Large intestine (tissue), 3 donors: ENCODE results near the gene HS6ST1. TPM values are rescaled to one million over a fixed set of nuclear protein-coding genes. Genes with fewer than 3 reads are reported as not detected.

ENCODE experiments used
- DNase-seq, 2 donors: peaks; one replicate each; pipeline versions ENCODE4 v3.0.0 to v3.0.0-alpha.2; 2013
- H3K27ac ChIP-seq: one replicate; pipeline ENCODE4 v1.5.1; 2013; ENCODE audit warnings: low read length
- H3K27me3 ChIP-seq: 2 replicates; pipeline ENCODE4 v1.6.1; 2013; ENCODE audit warnings: low read length; ENCODE audit not compliant: control insufficient read depth, insufficient read depth
- H3K36me3 ChIP-seq: 2 replicates; pipeline ENCODE4 v1.6.1; 2013; ENCODE audit warnings: low read length; ENCODE audit not compliant: control insufficient read depth, insufficient read depth
- H3K4me1 ChIP-seq: one replicate; pipeline ENCODE4 v1.6.1; 2013; ENCODE audit warnings: low read length; ENCODE audit not compliant: control insufficient read depth, insufficient read depth
- H3K4me3 ChIP-seq: one replicate; pipeline ENCODE4 v1.5.1; 2013; ENCODE audit warnings: low read length
- H3K9me3 ChIP-seq: one replicate; pipeline ENCODE4 v1.6.1; 2013; ENCODE audit warnings: mild to moderate bottlenecking, low read depth, low read length, moderate library complexity; ENCODE audit not compliant: control insufficient read depth
- WGBS: methylation state at CpG from one replicate; pipeline ENCODE4 v1.1.5; 2013; ENCODE audit warnings: low lambda C conversion rate; ENCODE audit not compliant: insufficient coverage; 5-methylcytosine and 5-hydroxymethylcytosine counted together
- polyA plus RNA-seq: library from polyadenylated mRNA; unstranded; fragments of 120-200 nt; gene quantifications from one replicate; pipeline ENCODE4 v1.2.1, GENCODE V29; 2013

The HS6ST1 gene
- polyA plus RNA-seq, 1 donor: 22.4 TPM

- Histone ChIP-seq H3K4me1 (no peaks in the 10 kb centered on the region), H3K9me3 (no peaks in the 10 kb centered on the region), H3K36me3 (no peaks in the 10 kb centered on the region), H3K27ac (no peak overlapping the region), H3K4me3 (no peak overlapping the region), H3K27me3 (no peaks in the 10 kb centered on the region)
- no CpG with 5 or more reads among the region's 11 CpGs for WGBS
- no peak for DNase-seq
Observed at GRCh38 chr2:128233790-128234395, 84.8 kb downstream of the HS6ST1 start.

DNA sequence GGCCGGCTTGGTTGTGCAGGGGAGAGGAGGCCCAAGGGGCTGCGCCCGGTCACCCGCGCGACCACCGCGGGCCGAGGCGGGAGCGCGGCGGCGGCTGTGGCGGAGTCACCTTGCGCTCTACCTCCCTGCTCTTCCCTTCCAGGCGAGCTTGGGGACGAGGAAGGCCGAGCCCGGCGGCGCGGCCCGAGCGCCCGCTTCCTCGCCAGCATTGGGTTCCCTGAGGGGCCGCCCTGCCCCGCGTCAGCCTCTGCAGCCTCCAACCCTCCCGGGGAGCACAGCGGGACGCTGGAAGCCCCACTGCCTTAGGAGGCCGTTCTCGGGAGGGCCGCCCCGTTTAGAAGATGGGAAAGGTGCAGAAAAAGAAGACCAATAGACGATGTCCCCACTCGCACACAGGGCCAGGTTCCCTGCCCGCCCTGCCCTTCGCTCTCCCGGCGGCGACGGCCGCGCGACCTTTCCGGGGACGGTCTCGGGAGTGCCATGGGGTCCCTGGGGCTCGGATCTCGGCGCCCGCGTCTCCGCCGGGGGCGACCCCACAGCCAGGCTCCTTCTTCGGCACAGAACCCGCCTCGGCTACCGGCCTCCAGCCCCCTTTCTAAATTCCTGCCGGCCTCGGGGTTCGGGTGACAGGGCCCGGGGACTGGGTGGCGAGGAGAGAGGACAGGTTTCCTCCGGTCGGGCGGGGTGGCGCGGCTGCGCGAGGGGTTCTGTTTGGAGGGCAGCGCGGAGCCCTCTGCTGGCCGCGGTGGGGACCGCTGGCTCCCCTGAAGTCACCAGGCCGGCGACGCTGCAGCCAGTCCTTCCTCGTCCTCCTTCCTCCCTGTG is 85.5 kb downstream of the HS6ST1 start:
- DNase-seq: peak; percentile 83 to 86
- H3K4me3 ChIP-seq: peak overlapping the region; percentile 79
- WGBS: 0% methylated on average over 1 of the region's 84 CpGs
- H3K9me3 ChIP-seq: no peaks in the 10 kb centered on the region
- no peaks in the 10 kb centered on the region for H3K27me3 ChIP-seq
- peak overlapping the region; percentile 56 for H3K27ac ChIP-seq
- H3K36me3 ChIP-seq: no peaks in the 10 kb centered on the region
- H3K4me1 ChIP-seq: no peaks in the 10 kb centered on the region

DNA sequence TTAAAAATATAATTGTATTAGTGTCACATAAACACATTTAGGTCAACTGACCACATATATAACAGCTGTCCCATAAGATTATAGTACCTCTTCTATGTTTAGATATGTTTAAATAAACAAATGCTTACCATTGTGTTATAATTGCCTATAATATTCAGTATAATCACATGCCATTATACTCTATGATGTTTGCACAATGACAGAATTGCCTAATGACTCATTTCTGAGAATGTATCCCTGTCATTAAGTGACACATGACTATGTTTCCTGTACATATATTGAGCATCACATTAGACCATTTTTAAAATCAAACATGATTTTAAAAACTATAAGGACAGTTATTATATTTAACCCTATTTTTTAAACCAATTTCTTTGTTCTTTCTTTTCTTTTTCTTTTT is 89.8 kb downstream of the HS6ST1 start:
- no peaks in the 10 kb centered on the region for H3K4me1 ChIP-seq
- H3K4me3 ChIP-seq: no peak overlapping the region
- peak in 1 of 2 donors; percentile 52 for DNase-seq
- H3K27me3 ChIP-seq: no peaks in the 10 kb centered on the region
- no peak overlapping the region for H3K27ac ChIP-seq
- no peaks in the 10 kb centered on the region for H3K36me3 ChIP-seq
- H3K9me3 ChIP-seq: no peaks in the 10 kb centered on the region

DNA sequence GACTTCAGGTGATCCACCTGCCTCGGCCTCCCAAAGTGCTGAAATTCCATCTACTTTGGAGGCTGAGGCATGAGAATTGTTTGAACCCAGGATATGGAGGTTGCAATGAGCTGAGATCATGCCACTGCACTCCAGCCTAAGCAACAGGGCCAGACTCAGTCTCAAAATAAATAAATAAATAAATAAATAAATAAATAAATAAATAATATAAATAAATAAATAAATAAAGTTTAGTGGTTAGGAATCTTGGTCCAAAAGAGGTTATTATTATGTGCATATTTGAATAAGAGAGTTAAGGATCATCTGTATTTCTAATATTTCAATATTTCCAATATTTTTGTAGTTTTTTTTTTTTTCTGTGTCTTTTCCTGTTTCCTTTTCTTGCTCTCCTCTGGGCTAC is 90.8 kb downstream of the HS6ST1 start:
- no CpG with 5 or more reads among the region's 1 CpG for WGBS
- Histone ChIP-seq H3K4me1 (no peaks in the 10 kb centered on the region), H3K36me3 (no peaks in the 10 kb centered on the region), H3K27ac (no peak overlapping the region), H3K27me3 (no peaks in the 10 kb centered on the region), H3K9me3 (no peaks in the 10 kb centered on the region), H3K4me3 (no peak overlapping the region)
- no peak for DNase-seq

DNA sequence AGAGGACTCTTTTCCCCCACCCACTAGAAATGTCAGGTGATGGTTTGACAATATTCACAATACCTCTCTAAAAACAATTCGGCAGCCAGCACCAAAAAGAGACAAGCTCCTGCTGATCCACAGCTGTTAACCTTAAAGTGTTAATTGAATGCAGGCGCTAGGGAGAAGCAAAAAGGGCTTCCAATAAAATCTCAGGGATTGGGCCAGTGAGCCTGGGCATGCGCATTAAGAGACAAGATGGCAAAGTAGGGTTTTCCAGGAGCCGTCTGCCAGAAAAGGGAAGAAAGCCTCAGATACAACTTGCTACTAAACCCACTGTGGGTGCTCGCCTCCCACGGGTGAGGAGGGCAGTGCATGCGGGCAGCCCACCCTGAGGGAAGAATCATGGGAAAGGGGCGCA is 98.8 kb downstream of the HS6ST1 start:
- no peaks in the 10 kb centered on the region for H3K4me1 ChIP-seq
- no peaks in the 10 kb centered on the region for H3K27me3 ChIP-seq
- H3K36me3 ChIP-seq: no peaks in the 10 kb centered on the region
- H3K9me3 ChIP-seq: no peaks in the 10 kb centered on the region
- DNase-seq: no peak
- no peak overlapping the region for H3K4me3 ChIP-seq
- no CpG with 5 or more reads among the region's 8 CpGs for WGBS
- H3K27ac ChIP-seq: no peak overlapping the region

GRCh38 chr2:128217671-128218070 is 101.0 kb downstream of the HS6ST1 start:
- H3K9me3 ChIP-seq: no peaks in the 10 kb centered on the region
- H3K4me1 ChIP-seq: no peaks in the 10 kb centered on the region
- H3K27ac ChIP-seq: no peak overlapping the region
- H3K4me3 ChIP-seq: no peak overlapping the region
- no peaks in the 10 kb centered on the region for H3K36me3 ChIP-seq
- DNase-seq: no peak
- WGBS: 100% methylated on average over 1 of the region's 4 CpGs
- no peaks in the 10 kb centered on the region for H3K27me3 ChIP-seq

DNA sequence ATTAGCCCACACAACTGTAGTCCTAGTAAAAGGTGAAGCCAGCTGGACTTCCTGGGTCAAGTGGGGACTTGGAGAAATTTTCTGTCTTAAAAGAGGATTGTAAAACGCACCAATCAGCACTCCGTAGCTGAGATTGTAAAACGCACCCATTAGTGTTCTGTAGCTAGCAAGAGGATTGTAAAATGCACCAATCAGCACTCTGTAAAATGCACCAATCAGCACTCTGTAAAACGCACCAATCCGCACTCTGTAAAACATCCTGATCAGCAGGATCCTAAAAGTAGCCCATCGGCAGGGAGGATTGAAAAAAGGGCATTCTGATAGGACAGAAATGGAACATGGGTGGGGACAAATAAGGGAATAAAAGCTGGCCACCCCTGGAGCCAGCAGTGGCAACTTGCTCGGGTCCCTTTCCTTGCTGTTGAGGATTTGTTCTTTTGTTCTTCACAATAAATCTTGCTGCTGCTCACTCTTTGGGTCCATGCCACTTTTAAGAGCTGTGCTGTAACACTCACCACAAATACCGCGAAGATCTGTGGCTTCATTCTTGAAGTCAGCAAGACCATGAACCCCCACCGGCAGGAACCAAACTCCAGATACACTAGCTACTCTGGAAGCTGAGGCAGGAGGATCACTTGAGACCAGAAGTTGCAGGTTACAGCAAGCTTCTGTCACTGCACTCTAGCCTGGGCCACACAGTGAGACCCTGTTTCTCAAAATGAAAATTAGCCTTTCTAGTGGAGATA is 102.6 kb downstream of the HS6ST1 start:
- H3K4me3 ChIP-seq: no peak overlapping the region
- 100% methylated on average over 1 of the region's 10 CpGs for WGBS
- no peaks in the 10 kb centered on the region for H3K4me1 ChIP-seq

More for the DNA sequence above, 102.6 kb downstream of the HS6ST1 start:
- Histone ChIP-seq H3K36me3 (no peaks in the 10 kb centered on the region), H3K27ac (no peak overlapping the region), H3K9me3 (no peaks in the 10 kb centered on the region), H3K27me3 (no peaks in the 10 kb centered on the region)
- DNase-seq: no peak

Other genes with a start within 250 kb of the HS6ST1 start
- 21.1 TPM for gene UGGT1, start 227.7 kb downstream of the HS6ST1 start, polyA plus RNA-seq